ENCODE measurements around the gene ANKMY2. TPM values are rescaled to one million over a fixed set of nuclear protein-coding genes. Genes with fewer than 3 reads are reported as not detected.

Gene ANKMY2
- polyA plus RNA-seq, 1 donor from 2014 or later: 94.7 TPM

DNA sequence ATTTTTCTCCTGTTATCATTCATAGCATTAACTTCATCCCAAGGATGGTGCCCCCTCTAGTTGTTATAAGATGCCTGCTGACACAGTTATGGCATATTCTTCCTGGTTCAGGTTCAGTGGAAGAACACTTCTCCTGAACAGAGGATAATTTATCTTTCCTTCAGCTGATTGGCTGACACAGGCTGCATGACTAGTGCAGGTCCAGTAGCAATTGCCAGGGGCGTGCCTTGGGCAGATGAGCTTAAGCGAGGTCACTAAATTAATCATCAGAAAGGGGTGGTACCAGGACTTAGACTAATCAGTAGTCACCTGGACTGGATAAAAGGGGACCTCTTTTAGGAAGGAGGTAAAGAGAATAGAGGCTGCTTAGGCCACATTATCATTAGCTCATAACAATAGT is 42.7 kb upstream of the ANKMY2 start:
- H3K27ac ChIP-seq (ENCODE audit: low read length): no peak overlapping the region
- no peaks in the 10 kb centered on the region for H3K36me3 ChIP-seq (ENCODE audit: insufficient read depth, low read length)
- H4K20me1 ChIP-seq (ENCODE audit: insufficient read depth): no peaks in the 10 kb centered on the region
- TF ChIP-seq RAD21 (conservative IDR thresholded peaks at IDR 0.05) (no peak), SMC3 (conservative IDR thresholded peaks at IDR 0.05; ENCODE audit: poor library complexity) (no peak)
- no peak overlapping the region for H3K4me2 ChIP-seq (ENCODE audit: low read length)
- no peaks in the 10 kb centered on the region for H3F3A ChIP-seq (ENCODE audit: insufficient read depth, low read length, poor library complexity, severe bottlenecking)
- H3K9ac ChIP-seq (ENCODE audit: low read length): no peak overlapping the region
- no peaks in the 10 kb centered on the region for H3K9me2 ChIP-seq (ENCODE audit: insufficient read depth, low read length)
- no peaks in the 10 kb centered on the region for H3K9me3 ChIP-seq (ENCODE audit: low read length)
- H3K79me2 ChIP-seq (replicated peaks; ENCODE audit: insufficient read depth, low read length): no peaks in the 10 kb centered on the region
- H3K27me3 ChIP-seq (ENCODE audit: insufficient read depth, low read depth, low read length): no peaks in the 10 kb centered on the region
- no peak overlapping the region for H2AFZ ChIP-seq (ENCODE audit: low read depth, low read length)
- no peak overlapping the region for H3K4me3 ChIP-seq (ENCODE audit: low read length)

DNA sequence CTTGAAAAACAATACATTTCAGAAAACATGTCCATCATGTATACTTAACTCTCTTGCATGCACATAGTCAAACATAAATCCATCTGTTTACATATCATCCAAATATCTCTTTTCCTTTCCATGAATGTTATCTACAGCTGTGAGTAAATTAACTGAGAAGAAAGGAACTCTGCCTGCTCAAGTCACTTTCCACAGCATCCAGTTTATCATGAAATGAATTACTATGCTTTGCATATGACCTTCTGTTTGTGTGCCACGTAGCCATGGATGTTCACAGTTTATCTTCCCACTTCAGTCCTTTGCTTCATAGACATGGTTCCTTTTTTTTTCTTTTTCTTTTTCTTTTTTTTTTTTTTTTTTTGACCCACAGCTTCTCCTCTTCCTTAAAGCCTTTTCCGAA is 40.0 kb upstream of the ANKMY2 start:
- H2AFZ ChIP-seq (ENCODE audit: low read depth, low read length): no peak overlapping the region
- TF ChIP-seq SMC3 (conservative IDR thresholded peaks at IDR 0.05; ENCODE audit: poor library complexity) (no peak), EP300 (conservative IDR thresholded peaks at IDR 0.05; ENCODE audit: poor library complexity, severe bottlenecking) (no peak), POLR2AphosphoS5 (IDR thresholded peaks at IDR 0.05) (no peak), MXI1 (conservative IDR thresholded peaks at IDR 0.05; ENCODE audit: poor library complexity, severe bottlenecking) (no peak), EZH2 (IDR thresholded peaks at IDR 0.05; ENCODE audit: borderline replicate concordance, insufficient read depth, low read length, poor library complexity, severe bottlenecking) (no peak), TAF1 (IDR thresholded peaks at IDR 0.05; ENCODE audit: low read depth) (no peak), RAD21 (conservative IDR thresholded peaks at IDR 0.05) (no peak)
- TF ChIP-seq, protein P1, sequence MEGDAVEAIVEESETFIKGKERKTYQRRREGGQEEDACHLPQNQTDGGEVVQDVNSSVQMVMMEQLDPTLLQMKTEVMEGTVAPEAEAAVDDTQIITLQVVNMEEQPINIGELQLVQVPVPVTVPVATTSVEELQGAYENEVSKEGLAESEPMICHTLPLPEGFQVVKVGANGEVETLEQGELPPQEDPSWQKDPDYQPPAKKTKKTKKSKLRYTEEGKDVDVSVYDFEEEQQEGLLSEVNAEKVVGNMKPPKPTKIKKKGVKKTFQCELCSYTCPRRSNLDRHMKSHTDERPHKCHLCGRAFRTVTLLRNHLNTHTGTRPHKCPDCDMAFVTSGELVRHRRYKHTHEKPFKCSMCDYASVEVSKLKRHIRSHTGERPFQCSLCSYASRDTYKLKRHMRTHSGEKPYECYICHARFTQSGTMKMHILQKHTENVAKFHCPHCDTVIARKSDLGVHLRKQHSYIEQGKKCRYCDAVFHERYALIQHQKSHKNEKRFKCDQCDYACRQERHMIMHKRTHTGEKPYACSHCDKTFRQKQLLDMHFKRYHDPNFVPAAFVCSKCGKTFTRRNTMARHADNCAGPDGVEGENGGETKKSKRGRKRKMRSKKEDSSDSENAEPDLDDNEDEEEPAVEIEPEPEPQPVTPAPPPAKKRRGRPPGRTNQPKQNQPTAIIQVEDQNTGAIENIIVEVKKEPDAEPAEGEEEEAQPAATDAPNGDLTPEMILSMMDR (IDR thresholded peaks at IDR 0.05; ENCODE audit: poor library complexity, severe bottlenecking): no peak
- TF ChIP-seq, protein P2, sequence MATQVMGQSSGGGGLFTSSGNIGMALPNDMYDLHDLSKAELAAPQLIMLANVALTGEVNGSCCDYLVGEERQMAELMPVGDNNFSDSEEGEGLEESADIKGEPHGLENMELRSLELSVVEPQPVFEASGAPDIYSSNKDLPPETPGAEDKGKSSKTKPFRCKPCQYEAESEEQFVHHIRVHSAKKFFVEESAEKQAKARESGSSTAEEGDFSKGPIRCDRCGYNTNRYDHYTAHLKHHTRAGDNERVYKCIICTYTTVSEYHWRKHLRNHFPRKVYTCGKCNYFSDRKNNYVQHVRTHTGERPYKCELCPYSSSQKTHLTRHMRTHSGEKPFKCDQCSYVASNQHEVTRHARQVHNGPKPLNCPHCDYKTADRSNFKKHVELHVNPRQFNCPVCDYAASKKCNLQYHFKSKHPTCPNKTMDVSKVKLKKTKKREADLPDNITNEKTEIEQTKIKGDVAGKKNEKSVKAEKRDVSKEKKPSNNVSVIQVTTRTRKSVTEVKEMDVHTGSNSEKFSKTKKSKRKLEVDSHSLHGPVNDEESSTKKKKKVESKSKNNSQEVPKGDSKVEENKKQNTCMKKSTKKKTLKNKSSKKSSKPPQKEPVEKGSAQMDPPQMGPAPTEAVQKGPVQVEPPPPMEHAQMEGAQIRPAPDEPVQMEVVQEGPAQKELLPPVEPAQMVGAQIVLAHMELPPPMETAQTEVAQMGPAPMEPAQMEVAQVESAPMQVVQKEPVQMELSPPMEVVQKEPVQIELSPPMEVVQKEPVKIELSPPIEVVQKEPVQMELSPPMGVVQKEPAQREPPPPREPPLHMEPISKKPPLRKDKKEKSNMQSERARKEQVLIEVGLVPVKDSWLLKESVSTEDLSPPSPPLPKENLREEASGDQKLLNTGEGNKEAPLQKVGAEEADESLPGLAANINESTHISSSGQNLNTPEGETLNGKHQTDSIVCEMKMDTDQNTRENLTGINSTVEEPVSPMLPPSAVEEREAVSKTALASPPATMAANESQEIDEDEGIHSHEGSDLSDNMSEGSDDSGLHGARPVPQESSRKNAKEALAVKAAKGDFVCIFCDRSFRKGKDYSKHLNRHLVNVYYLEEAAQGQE (IDR thresholded peaks at IDR 0.05; ENCODE audit: borderline replicate concordance): no peak
- H3K27me3 ChIP-seq (ENCODE audit: insufficient read depth, low read depth, low read length): no peaks in the 10 kb centered on the region
- no peaks in the 10 kb centered on the region for H4K20me1 ChIP-seq (ENCODE audit: insufficient read depth)
- H3F3A ChIP-seq (ENCODE audit: insufficient read depth, low read length, poor library complexity, severe bottlenecking): no peaks in the 10 kb centered on the region
- H3K4me2 ChIP-seq (ENCODE audit: low read length): no peak overlapping the region
- no peaks in the 10 kb centered on the region for H3K79me2 ChIP-seq (replicated peaks; ENCODE audit: insufficient read depth, low read length)
- peaks cover 8% of the 10 kb centered on the region for H3K36me3 ChIP-seq (ENCODE audit: insufficient read depth, low read length)
- H3K9me3 ChIP-seq (ENCODE audit: low read length): no peaks in the 10 kb centered on the region
- no peak overlapping the region for H3K4me3 ChIP-seq (ENCODE audit: low read length)
- no peaks in the 10 kb centered on the region for H3K9me2 ChIP-seq (ENCODE audit: insufficient read depth, low read length)
- H3K27ac ChIP-seq (ENCODE audit: low read length): no peak overlapping the region
- no peak overlapping the region for H3K9ac ChIP-seq (ENCODE audit: low read length)

DNA sequence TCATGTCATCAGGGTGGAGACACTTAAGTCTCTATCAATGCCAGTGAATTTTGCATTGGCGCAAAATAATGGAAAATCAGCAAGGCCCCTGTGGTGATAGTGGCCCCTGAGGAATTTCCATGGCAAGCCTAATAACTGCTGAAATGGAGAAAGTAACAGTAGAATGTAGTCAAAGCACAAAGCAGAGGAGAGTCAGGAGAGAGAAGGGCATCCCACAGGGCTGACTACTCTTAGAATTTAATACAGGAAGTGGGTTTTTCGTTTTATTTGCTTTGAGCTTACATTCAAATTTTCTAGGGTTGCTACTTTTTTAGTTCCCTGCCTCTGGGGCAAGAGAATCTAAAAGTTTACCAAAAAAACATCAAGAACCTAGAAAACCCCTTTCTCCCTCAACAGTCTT is 39.4 kb upstream of the ANKMY2 start:
- no peak overlapping the region for H3K4me3 ChIP-seq (ENCODE audit: low read length)
- H3K27me3 ChIP-seq (ENCODE audit: insufficient read depth, low read depth, low read length): no peaks in the 10 kb centered on the region
- H3K9me2 ChIP-seq (ENCODE audit: insufficient read depth, low read length): no peaks in the 10 kb centered on the region
- H3K9me3 ChIP-seq (ENCODE audit: low read length): no peaks in the 10 kb centered on the region
- H3K79me2 ChIP-seq (replicated peaks; ENCODE audit: insufficient read depth, low read length): no peaks in the 10 kb centered on the region
- no peak overlapping the region for H3K9ac ChIP-seq (ENCODE audit: low read length)
- no peak overlapping the region for H3K4me2 ChIP-seq (ENCODE audit: low read length)
- peaks cover 8% of the 10 kb centered on the region for H3K36me3 ChIP-seq (ENCODE audit: insufficient read depth, low read length)
- no peaks in the 10 kb centered on the region for H3F3A ChIP-seq (ENCODE audit: insufficient read depth, low read length, poor library complexity, severe bottlenecking)
- TF ChIP-seq TAF1 (IDR thresholded peaks at IDR 0.05; ENCODE audit: low read depth) (no peak), MXI1 (conservative IDR thresholded peaks at IDR 0.05; ENCODE audit: poor library complexity, severe bottlenecking) (no peak), SMC3 (conservative IDR thresholded peaks at IDR 0.05; ENCODE audit: poor library complexity) (no peak), RAD21 (conservative IDR thresholded peaks at IDR 0.05) (no peak), EZH2 (IDR thresholded peaks at IDR 0.05; ENCODE audit: borderline replicate concordance, insufficient read depth, low read length, poor library complexity, severe bottlenecking) (no peak), EP300 (conservative IDR thresholded peaks at IDR 0.05; ENCODE audit: poor library complexity, severe bottlenecking) (no peak), POLR2AphosphoS5 (IDR thresholded peaks at IDR 0.05) (no peak)
- TF ChIP-seq, protein P2 (IDR thresholded peaks at IDR 0.05; ENCODE audit: borderline replicate concordance): no peak
- TF ChIP-seq, protein P1 (IDR thresholded peaks at IDR 0.05; ENCODE audit: poor library complexity, severe bottlenecking): no peak
- H3K27ac ChIP-seq (ENCODE audit: low read length): no peak overlapping the region
- H2AFZ ChIP-seq (ENCODE audit: low read depth, low read length): no peak overlapping the region
- H4K20me1 ChIP-seq (ENCODE audit: insufficient read depth): no peaks in the 10 kb centered on the region
